Adrenal gland (tissue), 12 donors: Measurements from ENCODE around the gene LTN1. TPM values are rescaled to one million over a fixed set of nuclear protein-coding genes. Genes with fewer than 3 reads are reported as not detected.
A peak's percentile ranks its signal among the peaks of the same experiment; 100 is the strongest.
"Not testable (repeated sequence)": the region's sequence is repeated elsewhere in the genome, so short reads cannot be mapped to it uniquely, and the experiment has no call there.

ENCODE experiments used
- DNase-seq, 7 donors: peaks; one replicate each; pipeline ENCODE4 v3.0.0-alpha.2; 2019 to 2020
- H3K27ac ChIP-seq, 5 donors: fragments of 200-600 bp; sonication (generic) in 4 of 5; 1 replicate in 3 of 5; 2 replicates in 2 of 5; pipeline versions ENCODE4 v1.5.1 to v1.8.0; 2016 to 2020; ENCODE audit warnings: mild to moderate bottlenecking in 1 of 5
- H3K27me3 ChIP-seq: fragments of 200-600 bp; 2 replicates; pipeline ENCODE4 v1.8.0; 2021
- H3K36me3 ChIP-seq, 2 donors: fragments of 200-600 bp; replicated peaks in 1 of 2; 1 replicate in 1 of 2; 2 replicates in 1 of 2; pipeline versions ENCODE4 v1.5.1 to v1.8.0; 2018 to 2022
- H3K4me1 ChIP-seq, 2 donors: fragments of 200-600 bp; replicated peaks in 1 of 2; 1 replicate in 1 of 2; 2 replicates in 1 of 2; pipeline versions ENCODE4 v1.5.1 to v1.8.0; 2018 to 2021
- H3K4me3 ChIP-seq, 4 donors: fragments of 200-600 bp; sonication (generic) in 3 of 4; one replicate each; pipeline ENCODE4 v1.5.1; 2016 to 2018
- H3K9me3 ChIP-seq, 3 donors: fragments of 200-600 bp; sonication (generic) in 1 of 3; replicated peaks in 1 of 3; 1 replicate in 2 of 3; 2 replicates in 1 of 3; pipeline versions ENCODE4 v1.5.1 to v1.8.0; 2016 to 2021
- CTCF ChIP-seq, 6 experiments: fragments of 450-650 bp in 4 of 6; fragments of 200-600 bp in 2 of 6; sonication (generic) in 1 of 6; IDR thresholded peaks; 1 replicate in 5 of 6; 2 replicates in 1 of 6; pipeline versions ENCODE4 v1.5.1 to v1.8.0; 2016 to 2021; ENCODE audit warnings: antibody characterized with exemption in 6 of 6, mild to moderate bottlenecking in 2 of 6, moderate library complexity in 1 of 6
- POLR2A ChIP-seq, 2 donors: fragments of 450-650 bp; IDR thresholded peaks; one replicate each; pipeline ENCODE4 v1.6.1; 2017; ENCODE audit warnings: antibody characterized with exemption in 2 of 2, mild to moderate bottlenecking in 2 of 2, moderate library complexity in 1 of 2
- WGBS, 4 donors: extraction: QIAGEN DNeasy Blood & Tissue Kit in 2 of 4; methylation state at CpG; one replicate each; pipeline versions ENCODE4 v1.1.5 to v1.1.7; 2013 to 2017; 5-methylcytosine and 5-hydroxymethylcytosine counted together
- intact Hi-C, 2 donors: fragments of 100-400 bp; cut with DNase I; formaldehyde crosslinking; loops; one replicate each; pipeline versions ENCODE4 v1.14.1 to v1.15.0; 2022 to 2023
- polyA plus RNA-seq, 3 donors: library from polyadenylated mRNA; stranded (reverse); fragments of 200-250 nt in 2 of 3; fragments of 350-450 nt in 1 of 3; fragmentation: Illumina TruSeq in 1 of 3; extraction: RNeasy Lipid Tissue Mini Kit (QIAGEN cat#74804) in 1 of 3; gene quantifications; one replicate each; pipeline ENCODE4 v1.2.3, GENCODE V29; 2013 to 2014
- total RNA-seq, 9 donors: library from RNA; depleted of rRNA in 4 of 9; stranded (reverse); fragments of >200 nt in 4 of 9; fragments of 120-200 nt in 1 of 9; fragmentation: NEBNext Ultra II Directional in 1 of 9; extraction: Animal tissue kit (Norgen Biotek cat#: 25700) in 1 of 9; gene quantifications; one replicate each; pipeline versions ENCODE4 v1.1.0 to v1.2.4, GENCODE V29; 2013 to 2023
- donor health status: healthy with polysubstance abuse.
- donor health status: Bipolar disorder and iron deficiency.
- donor health status: DM: yes; HTN: yes; CAD: no.
- donor health status: DM: no; HTN: no; CAD: no.
- donor health status: DM: no; HTN: no; CAD: no.
- donor health status: DM: yes; HTN: yes; CAD: no.

The LTN1 gene
- total and polyA plus RNA-seq, 12 donors, result 3.6 to 31.2 (median 22.0) TPM

- 36 to 50% (median 42%) methylated on average over 4 of the region's 4 CpGs for WGBS, 4 donors
- intact Hi-C loops, result no loop called here
- H3K4me1 ChIP-seq, result peaks cover 5 to 16% of the 10 kb centered on the region in 2 donors
- H3K36me3 ChIP-seq, result no peaks in the 10 kb centered on the region
- no peaks in the 10 kb centered on the region for H3K9me3 ChIP-seq
- no peaks in the 10 kb centered on the region for H3K27me3 ChIP-seq
- H3K27ac ChIP-seq, result peak overlapping the region in 4 of 5 donors; percentile 42 to 95 (median 86)
- no peak for TF ChIP-seq POLR2A (IDR thresholded peaks at IDR 0.05)
- TF ChIP-seq CTCF (IDR thresholded peaks at IDR 0.05), result no peak
- no peak for DNase-seq
- H3K4me3 ChIP-seq, result peak overlapping the region in 2 of 4 donors; percentile 30 to 77
Observed at GRCh38 chr21:28993293-28993629, 584 bp upstream of the LTN1 start.

DNA sequence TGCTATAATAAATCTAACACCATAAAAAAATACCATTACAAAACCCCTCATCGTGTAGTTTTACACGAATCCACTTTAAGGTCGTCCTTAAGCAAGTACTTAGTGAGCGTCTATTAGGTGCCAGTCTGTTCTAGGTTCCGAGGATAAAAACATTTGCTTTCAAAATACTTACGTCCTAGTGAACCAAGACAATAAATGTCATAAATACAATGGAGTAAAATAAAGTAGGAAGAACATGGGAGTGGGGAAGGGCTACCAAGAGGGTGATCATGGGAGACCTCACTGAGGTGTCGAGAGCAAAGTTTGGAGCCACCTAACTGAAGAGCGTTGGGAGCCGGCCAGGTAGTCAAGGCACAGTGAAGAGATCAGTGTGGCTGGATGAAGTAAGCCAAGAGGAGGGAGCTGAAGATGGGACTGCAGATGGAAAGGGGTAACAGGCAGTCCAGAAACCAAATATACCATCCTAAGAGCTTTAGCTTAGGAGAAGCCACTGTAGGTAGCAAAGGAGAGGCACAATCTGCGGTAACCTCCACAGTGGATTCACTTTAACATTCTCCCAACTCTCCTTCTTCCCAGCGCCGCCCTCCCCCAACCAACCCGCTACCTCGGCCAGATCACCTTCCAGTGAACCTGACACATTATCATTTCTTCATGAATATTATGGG is 684 bp downstream of the LTN1 start:
- Histone ChIP-seq H3K27ac (peak overlapping the region in 4 of 5 donors; percentile 71 to 95 (median 86)), H3K4me3 (peak overlapping the region; percentile 40 to 85 (median 79)), H3K36me3 (no peaks in the 10 kb centered on the region), H3K9me3 (no peaks in the 10 kb centered on the region), H3K27me3 (no peaks in the 10 kb centered on the region), H3K4me1 (peaks cover 5 to 23% of the 10 kb centered on the region in 2 donors)
- intact Hi-C loops, result no loop called here
- DNase-seq, result no peak
- WGBS, 4 donors, result 3 to 6% (median 4%) methylated on average over 14 of the region's 14 CpGs
- TF ChIP-seq POLR2A (IDR thresholded peaks at IDR 0.05), result no peak
- no peak for TF ChIP-seq CTCF (IDR thresholded peaks at IDR 0.05)

GRCh38 chr21:28988146-28988545 is 4.5 kb downstream of the LTN1 start:
- Histone ChIP-seq H3K36me3 (peaks cover 0 to 14% of the 10 kb centered on the region in 2 donors), H3K4me1 (peaks cover 5 to 30% of the 10 kb centered on the region in 2 donors)
- H3K4me3 ChIP-seq, intact Hi-C loops, DNase-seq, H3K27ac ChIP-seq, H3K27me3 ChIP-seq, H3K9me3 ChIP-seq: not testable (repeated sequence)
- 92 to 94% (median 94%) methylated on average over 6 of the region's 6 CpGs for WGBS, 4 donors

DNA sequence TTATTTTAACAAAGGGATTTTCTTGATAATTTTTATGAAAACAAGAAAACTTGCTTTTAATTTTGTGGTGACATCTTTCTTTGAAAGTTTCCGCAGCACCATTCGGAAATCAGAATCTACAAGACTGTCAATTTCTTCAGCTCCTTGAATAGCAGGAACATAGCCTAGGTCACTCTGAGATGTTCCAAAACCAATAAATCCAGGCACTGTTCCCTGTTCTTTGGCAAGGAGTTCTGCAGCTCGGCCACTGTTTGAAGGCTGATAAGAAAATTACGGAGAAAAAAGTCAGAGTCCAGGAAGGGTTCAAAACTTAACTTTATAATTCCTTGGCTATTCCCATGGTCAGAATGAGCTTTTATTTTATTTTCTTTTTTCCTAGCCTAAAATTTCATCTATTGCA is 6.0 kb downstream of the LTN1 start:
- Histone ChIP-seq H3K4me3 (peak overlapping the region in 1 of 4 donors; percentile 1), H3K27ac (peak overlapping the region in 2 of 5 donors; percentile 3 to 33), H3K4me1 (peaks cover 10 to 25% of the 10 kb centered on the region in 2 donors), H3K9me3 (no peaks in the 10 kb centered on the region), H3K27me3 (no peaks in the 10 kb centered on the region), H3K36me3 (peaks cover 0 to 28% of the 10 kb centered on the region in 2 donors)
- intact Hi-C loops, result no loop called here
- WGBS, 4 donors, result 27 to 52% (median 32%) methylated on average over 4 of the region's 4 CpGs
- TF ChIP-seq CTCF (IDR thresholded peaks at IDR 0.05) (no peak), POLR2A (IDR thresholded peaks at IDR 0.05) (no peak)
- peak in 5 of 7 donors; percentile 26 to 69 (median 46) for DNase-seq

GRCh38 chr21:28982637-28983036 is 10.0 kb downstream of the LTN1 start:
- no peak for TF ChIP-seq POLR2A (IDR thresholded peaks at IDR 0.05)
- no peak for TF ChIP-seq CTCF (IDR thresholded peaks at IDR 0.05)
- Histone ChIP-seq H3K4me3 (no peak overlapping the region), H3K36me3 (peaks cover 0 to 50% of the 10 kb centered on the region in 2 donors)

More at GRCh38 chr21:28982637-28983036, 10.0 kb downstream of the LTN1 start:
- WGBS, 4 donors, result 69 to 94% (median 84%) methylated on average over 1 of the region's 1 CpG
- Histone ChIP-seq H3K9me3 (no peaks in the 10 kb centered on the region), H3K27ac (no peak overlapping the region), H3K27me3 (no peaks in the 10 kb centered on the region), H3K4me1 (peaks cover 10 to 17% of the 10 kb centered on the region in 2 donors)
- DNase-seq, result no peak
- intact Hi-C loops, result no loop called here
